Neural cell (in vitro differentiated cells): Measurements from ENCODE around the gene GHRH. TPM values are rescaled to one million over a fixed set of nuclear protein-coding genes. Genes with fewer than 3 reads are reported as not detected.

Experiments used
- H2AFZ ChIP-seq: fragments of 200-600, 300-800 bp; sonication (generic), shearing (Covaris generic); 2 replicates; pipeline ENCODE4 v1.6.0; 2014; ENCODE audit warnings: low read depth, mild to moderate bottlenecking, antibody characterized with exemption, low read length, moderate library complexity
- H3F3A ChIP-seq: fragments of 200-600 bp; shearing (Covaris generic); 2 replicates; pipeline ENCODE4 v1.6.1; 2016; ENCODE audit warnings: mild to moderate bottlenecking, moderate library complexity, mixed read lengths, antibody characterized with exemption, low read length; ENCODE audit not compliant: insufficient read depth, poor library complexity, severe bottlenecking
- H3K27ac ChIP-seq: fragments of 200-600, 300-800 bp; sonication (generic), shearing (Covaris generic); 2 replicates; pipeline ENCODE4 v1.5.1; 2014; ENCODE audit warnings: mild to moderate bottlenecking, low read length, moderate library complexity
- H3K27me3 ChIP-seq: fragments of 300-800, 200-600 bp; sonication (generic), shearing (Covaris generic); 2 replicates; pipeline ENCODE4 v1.6.0; 2014; ENCODE audit warnings: mild to moderate bottlenecking, low read depth, low read length, moderate library complexity; ENCODE audit not compliant: insufficient read depth
- H3K36me3 ChIP-seq: fragments of 300-800, 200-600 bp; sonication (generic), shearing (Covaris generic); 2 replicates; pipeline ENCODE4 v1.5.1; 2014; ENCODE audit warnings: mild to moderate bottlenecking, antibody characterized with exemption, low read length, moderate library complexity; ENCODE audit not compliant: insufficient read depth
- H3K4me2 ChIP-seq: fragments of 300-800, 200-600 bp; sonication (generic), shearing (Covaris generic); 2 replicates; pipeline ENCODE4 v1.6.0; 2014; ENCODE audit warnings: mild to moderate bottlenecking, low read length
- H3K4me3 ChIP-seq: fragments of 300-800, 200-600 bp; sonication (generic), shearing (Covaris generic); 2 replicates; pipeline ENCODE4 v1.5.1; 2014; ENCODE audit warnings: mild to moderate bottlenecking, low read length, moderate library complexity
- H3K79me2 ChIP-seq: fragments of 200-600 bp; shearing (Covaris generic); replicated peaks from 2 replicates; pipeline ENCODE4 v1.6.0; 2014; ENCODE audit warnings: mild to moderate bottlenecking, low read length, moderate library complexity; ENCODE audit not compliant: insufficient read depth
- H3K9ac ChIP-seq: fragments of 300-800, 200-600 bp; sonication (generic), shearing (Covaris generic); 2 replicates; pipeline ENCODE4 v1.6.1; 2016; ENCODE audit warnings: mild to moderate bottlenecking, low read length, mixed read lengths
- H3K9me2 ChIP-seq: fragments of 200-600 bp; shearing (Covaris generic); 2 replicates; pipeline ENCODE4 v1.6.1; 2016; ENCODE audit warnings: mild to moderate bottlenecking, low read length, mixed read lengths; ENCODE audit not compliant: insufficient read depth
- H3K9me3 ChIP-seq: fragments of 200-600, 300-800 bp; sonication (generic), shearing (Covaris generic); 2 replicates; pipeline ENCODE4 v1.6.1; 2016; ENCODE audit warnings: mild to moderate bottlenecking, mixed run types, low read length, moderate library complexity, mixed read lengths
- H4K20me1 ChIP-seq: fragments of 200-600 bp; shearing (Covaris generic); 2 replicates; pipeline ENCODE4 v1.6.1; 2016; ENCODE audit warnings: mild to moderate bottlenecking, mixed run types; ENCODE audit not compliant: insufficient read depth
- CTCF ChIP-seq: fragments of 450-650 bp; IDR thresholded peaks from 2 replicates; pipeline ENCODE4 v1.5.1; 2014; ENCODE audit warnings: antibody characterized with exemption, mild to moderate bottlenecking, moderate library complexity; ENCODE audit not compliant: poor library complexity, severe bottlenecking
- EP300 ChIP-seq: fragments of 450-650 bp; conservative IDR thresholded peaks from 2 replicates; pipeline ENCODE4 v1.6.1; 2014; ENCODE audit warnings: antibody characterized with exemption, mild to moderate bottlenecking, moderate library complexity; ENCODE audit not compliant: poor library complexity, severe bottlenecking
- EZH2 ChIP-seq: fragments of 200-600, 300-800 bp; shearing (Covaris generic), sonication (generic); IDR thresholded peaks from 2 replicates; pipeline ENCODE4 v1.6.1; 2014; ENCODE audit warnings: antibody characterized with exemption, low read length, borderline replicate concordance, mild to moderate bottlenecking; ENCODE audit not compliant: insufficient read depth, poor library complexity, severe bottlenecking
- MXI1 ChIP-seq: fragments of 450-650 bp; conservative IDR thresholded peaks from 2 replicates; pipeline ENCODE4 v1.6.1; 2014; ENCODE audit warnings: antibody characterized with exemption, mild to moderate bottlenecking; ENCODE audit not compliant: poor library complexity, severe bottlenecking
- POLR2AphosphoS5 ChIP-seq: IDR thresholded peaks from 2 replicates; pipeline ENCODE4 v1.6.1; 2012
- RAD21 ChIP-seq: fragments of 450-650 bp; conservative IDR thresholded peaks from 2 replicates; pipeline ENCODE4 v1.6.1; 2014; ENCODE audit warnings: antibody characterized with exemption, mild to moderate bottlenecking, moderate library complexity
- REST ChIP-seq: IDR thresholded peaks from 2 replicates; pipeline ENCODE4 v1.6.1; 2012; ENCODE audit warnings: borderline replicate concordance
- SMC3 ChIP-seq: fragments of 450-650 bp; conservative IDR thresholded peaks from 2 replicates; pipeline ENCODE4 v1.6.1; 2014; ENCODE audit warnings: antibody characterized with exemption, mild to moderate bottlenecking, moderate library complexity; ENCODE audit not compliant: poor library complexity
- TAF1 ChIP-seq: IDR thresholded peaks from 2 replicates; pipeline ENCODE4 v1.6.1; 2012; ENCODE audit warnings: low read depth
- polyA plus RNA-seq: library from polyadenylated mRNA; depleted of rRNA; stranded (reverse); fragments of >200 nt; gene quantifications from 2 replicates; pipeline ENCODE4 v1.2.3, GENCODE V29; 2014

The GHRH gene
- polyA plus RNA-seq, 1 donor from 2014 or later: not detected

GRCh38 chr20:37229357-37229756 lies 32.3 kb downstream of the GHRH start:
- Histone ChIP-seq H3K4me2 (no peak overlapping the region), H3K4me3 (no peak overlapping the region)

GRCh38 chr20:37228656-37229055 lies 33.0 kb downstream of the GHRH start:
- no peak overlapping the region for H3K4me2 ChIP-seq
- no peak overlapping the region for H3K27ac ChIP-seq
- TF ChIP-seq POLR2AphosphoS5: no peak
- TF ChIP-seq EP300: no peak
- no peak for TF ChIP-seq EZH2
- no peak for TF ChIP-seq REST
- no peak for TF ChIP-seq MXI1
- no peak for TF ChIP-seq RAD21

More at GRCh38 chr20:37229357-37229756, 32.3 kb downstream of the GHRH start:
- no peaks in the 10 kb centered on the region for H4K20me1 ChIP-seq
- no peak for TF ChIP-seq RAD21
- TF ChIP-seq REST: no peak
- TF ChIP-seq CTCF: no peak
- no peak for TF ChIP-seq TAF1
- no peak for TF ChIP-seq POLR2AphosphoS5
- no peak for TF ChIP-seq EZH2
- no peak for TF ChIP-seq EP300
- TF ChIP-seq MXI1: no peak
- TF ChIP-seq SMC3: no peak
- H3K9me3 ChIP-seq: no peaks in the 10 kb centered on the region
- no peaks in the 10 kb centered on the region for H3K9me2 ChIP-seq
- peaks cover 5% of the 10 kb centered on the region for H3K36me3 ChIP-seq
- H3K27ac ChIP-seq: peak overlapping the region; percentile 25
- H3F3A ChIP-seq: no peaks in the 10 kb centered on the region
- H3K9ac ChIP-seq: no peak overlapping the region
- H3K79me2 ChIP-seq: no peaks in the 10 kb centered on the region
- H3K27me3 ChIP-seq: no peaks in the 10 kb centered on the region
- no peak overlapping the region for H2AFZ ChIP-seq

More at GRCh38 chr20:37228656-37229055, 33.0 kb downstream of the GHRH start:
- H3K79me2 ChIP-seq: no peaks in the 10 kb centered on the region
- H3K36me3 ChIP-seq: peaks cover 5% of the 10 kb centered on the region
- H3K27me3 ChIP-seq: no peaks in the 10 kb centered on the region
- H3K9me2 ChIP-seq: no peaks in the 10 kb centered on the region
- no peaks in the 10 kb centered on the region for H3K9me3 ChIP-seq
- H2AFZ ChIP-seq: no peak overlapping the region
- no peaks in the 10 kb centered on the region for H4K20me1 ChIP-seq
- H3K9ac ChIP-seq: no peak overlapping the region
- H3K4me3 ChIP-seq: no peak overlapping the region
- H3F3A ChIP-seq: no peaks in the 10 kb centered on the region
